Mesendoderm (in vitro differentiated cells): Measurements from ENCODE around the gene GAPT.

Source experiments
- DNase-seq: peaks from one replicate; pipeline ENCODE4 v3.0.0; 2013
- H2AK5ac ChIP-seq: 2 replicates; pipeline ENCODE4 v1.6.1; 2013; ENCODE audit warnings: low read length, inconsistent platforms
- H2BK120ac ChIP-seq: 2 replicates; pipeline ENCODE4 v1.6.1; 2013; ENCODE audit warnings: low read depth, mild to moderate bottlenecking, low read length, moderate library complexity, mixed read lengths
- H2BK15ac ChIP-seq: replicated peaks from 2 replicates; pipeline ENCODE4 v1.6.1; 2013; ENCODE audit warnings: low read depth, mild to moderate bottlenecking, moderate library complexity
- H2BK5ac ChIP-seq: 2 replicates; pipeline ENCODE4 v1.6.1; 2013; ENCODE audit warnings: low read length, inconsistent platforms
- H3K18ac ChIP-seq: 2 replicates; pipeline ENCODE4 v1.6.1; 2013; ENCODE audit warnings: mild to moderate bottlenecking, low read length, mixed read lengths
- H3K23ac ChIP-seq: one replicate; pipeline ENCODE4 v1.6.1; 2013; ENCODE audit warnings: low read length
- H3K27ac ChIP-seq: 2 replicates; pipeline ENCODE4 v1.5.1; 2013; ENCODE audit warnings: low read depth, mild to moderate bottlenecking, inconsistent platforms, low read length, moderate library complexity
- H3K27me3 ChIP-seq: 2 replicates; pipeline ENCODE4 v1.6.1; 2013; ENCODE audit warnings: low read length, control low read depth, mild to moderate bottlenecking, inconsistent platforms; ENCODE audit not compliant: insufficient read depth, poor library complexity
- H3K36me3 ChIP-seq: 2 replicates; pipeline ENCODE4 v1.6.1; 2013; ENCODE audit warnings: low read length, inconsistent platforms; ENCODE audit not compliant: control insufficient read depth, insufficient read depth
- H3K4ac ChIP-seq: one replicate; pipeline ENCODE4 v1.6.1; 2013; ENCODE audit warnings: low read depth, mild to moderate bottlenecking, low read length, moderate library complexity
- H3K4me1 ChIP-seq: 2 replicates; pipeline ENCODE4 v1.6.1; 2013; ENCODE audit warnings: low read depth, low read length, inconsistent platforms; ENCODE audit not compliant: control insufficient read depth
- H3K4me2 ChIP-seq: 2 replicates; pipeline ENCODE4 v1.6.1; 2013; ENCODE audit warnings: low read length
- H3K4me3 ChIP-seq: 2 replicates; pipeline ENCODE4 v1.5.1; 2013; ENCODE audit warnings: mild to moderate bottlenecking, low read length
- H3K56ac ChIP-seq: one replicate; pipeline ENCODE4 v1.6.1; 2013; ENCODE audit warnings: low read length
- H3K79me1 ChIP-seq: 2 replicates; pipeline ENCODE4 v1.6.1; 2013; ENCODE audit warnings: low read length, inconsistent platforms
- H3K79me2 ChIP-seq: 2 replicates; pipeline ENCODE4 v1.6.1; 2013; ENCODE audit warnings: mild to moderate bottlenecking, low read length; ENCODE audit not compliant: control insufficient read depth, insufficient read depth
- H3K9ac ChIP-seq: 2 replicates; pipeline ENCODE4 v1.6.1; 2013; ENCODE audit warnings: low read length, inconsistent platforms
- H4K5ac ChIP-seq: one replicate; pipeline ENCODE4 v1.6.1; 2013; ENCODE audit warnings: low read length
- H4K8ac ChIP-seq: one replicate; pipeline ENCODE4 v1.6.1; 2013; ENCODE audit warnings: low read depth, mild to moderate bottlenecking, control low read depth, low read length, moderate library complexity
- WGBS: extraction: QIAGEN DNeasy Blood & Tissue Kit; methylation state at CpG from one replicate; pipeline ENCODE4 v1.1.7; 2013; ENCODE audit warnings: low lambda C conversion rate, missing lambda C conversion rate; ENCODE audit not compliant: insufficient coverage; ENCODE audit errors: extremely low coverage; 5-methylcytosine and 5-hydroxymethylcytosine counted together

GAPT gene

GRCh38 chr5:58450811-58451629 is 40.2 kb upstream of the GAPT start:
- no peak overlapping the region for H3K27ac ChIP-seq
- H2AK5ac ChIP-seq: no peak overlapping the region
- no peak for DNase-seq
- H4K8ac ChIP-seq: no peak overlapping the region
- H3K4me1 ChIP-seq: no peaks in the 10 kb centered on the region
- no peaks in the 10 kb centered on the region for H3K27me3 ChIP-seq
- H3K4me2 ChIP-seq: no peak overlapping the region
- H2BK120ac ChIP-seq: no peak overlapping the region
- H3K18ac ChIP-seq: no peak overlapping the region
- H2BK15ac ChIP-seq: no peak overlapping the region
- H2BK5ac ChIP-seq: no peak overlapping the region
- no peak overlapping the region for H4K5ac ChIP-seq
- H3K4me3 ChIP-seq: no peak overlapping the region
- H3K9ac ChIP-seq: no peak overlapping the region
- H3K79me2 ChIP-seq: no peaks in the 10 kb centered on the region
- H3K4ac ChIP-seq: no peak overlapping the region
- peaks cover 5% of the 10 kb centered on the region for H3K36me3 ChIP-seq
- no peaks in the 10 kb centered on the region for H3K79me1 ChIP-seq
- no CpG with 5 or more reads among the region's 10 CpGs for WGBS
- H3K56ac ChIP-seq: no peak overlapping the region
- H3K23ac ChIP-seq: no peak overlapping the region

GRCh38 chr5:58451732-58452565 is 39.3 kb upstream of the GAPT start:
- H3K4ac ChIP-seq: no peak overlapping the region
- H3K27me3 ChIP-seq: no peaks in the 10 kb centered on the region
- H2BK120ac ChIP-seq: no peak overlapping the region
- H3K4me3 ChIP-seq: no peak overlapping the region
- H3K79me1 ChIP-seq: no peaks in the 10 kb centered on the region
- no peaks in the 10 kb centered on the region for H3K79me2 ChIP-seq
- no peak overlapping the region for H2BK15ac ChIP-seq
- no peak overlapping the region for H4K5ac ChIP-seq
- H3K27ac ChIP-seq: no peak overlapping the region
- no peak overlapping the region for H3K56ac ChIP-seq
- no peak for DNase-seq
- no peak overlapping the region for H3K23ac ChIP-seq
- H3K18ac ChIP-seq: no peak overlapping the region
- no peak overlapping the region for H4K8ac ChIP-seq
- WGBS: 100% methylated on average over 1 of the region's 8 CpGs
- no peak overlapping the region for H2AK5ac ChIP-seq
- no peak overlapping the region for H2BK5ac ChIP-seq
- no peak overlapping the region for H3K4me2 ChIP-seq
- H3K9ac ChIP-seq: no peak overlapping the region
- no peaks in the 10 kb centered on the region for H3K4me1 ChIP-seq
- peaks cover 5% of the 10 kb centered on the region for H3K36me3 ChIP-seq

DNA sequence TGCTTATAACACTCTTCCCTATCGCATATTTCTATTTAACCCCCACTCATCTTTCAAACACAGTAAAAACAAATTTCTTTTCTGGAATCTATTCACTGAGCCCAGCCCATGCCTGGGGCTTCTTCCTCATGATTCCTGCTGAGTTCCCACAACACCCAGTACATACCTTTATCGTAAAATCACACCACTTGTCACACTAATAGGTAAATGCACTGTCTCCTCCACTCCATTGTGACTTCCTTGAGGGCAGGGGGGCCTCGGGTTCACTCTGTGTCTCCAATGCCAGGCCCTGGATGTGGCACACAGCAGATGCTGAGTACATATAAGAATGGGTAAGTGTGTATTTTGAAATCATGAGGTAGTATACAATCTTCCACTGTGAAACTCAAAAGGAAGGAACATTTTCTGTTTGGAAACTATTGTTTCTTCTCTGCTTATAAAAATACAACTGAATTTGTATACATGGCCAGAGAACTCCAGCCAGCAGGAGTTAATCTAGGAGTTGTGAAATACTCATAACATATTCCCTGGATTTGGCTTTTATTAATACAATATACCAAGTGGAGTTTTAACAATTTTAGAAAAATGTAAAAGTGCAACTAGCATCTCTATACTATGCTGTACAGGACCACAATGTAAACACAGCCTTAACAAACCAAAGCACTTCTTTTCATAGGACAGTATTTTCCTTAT is 38.5 kb upstream of the GAPT start:
- Histone ChIP-seq H2BK15ac (no peak overlapping the region), H3K36me3 (peaks cover 5% of the 10 kb centered on the region), H3K18ac (no peak overlapping the region), H2BK5ac (no peak overlapping the region), H3K56ac (no peak overlapping the region), H3K23ac (no peak overlapping the region), H3K9ac (no peak overlapping the region), H3K4me3 (no peak overlapping the region), H3K27ac (no peak overlapping the region), H3K4ac (no peak overlapping the region), H2BK120ac (no peak overlapping the region), H3K27me3 (no peaks in the 10 kb centered on the region), H3K79me2 (no peaks in the 10 kb centered on the region), H3K4me2 (no peak overlapping the region), H3K79me1 (peaks cover 1% of the 10 kb centered on the region), H4K8ac (no peak overlapping the region), H4K5ac (no peak overlapping the region), H3K4me1 (no peaks in the 10 kb centered on the region), H2AK5ac (no peak overlapping the region)
- 100% methylated on average over 1 of the region's 3 CpGs for WGBS
- DNase-seq: no peak

DNA sequence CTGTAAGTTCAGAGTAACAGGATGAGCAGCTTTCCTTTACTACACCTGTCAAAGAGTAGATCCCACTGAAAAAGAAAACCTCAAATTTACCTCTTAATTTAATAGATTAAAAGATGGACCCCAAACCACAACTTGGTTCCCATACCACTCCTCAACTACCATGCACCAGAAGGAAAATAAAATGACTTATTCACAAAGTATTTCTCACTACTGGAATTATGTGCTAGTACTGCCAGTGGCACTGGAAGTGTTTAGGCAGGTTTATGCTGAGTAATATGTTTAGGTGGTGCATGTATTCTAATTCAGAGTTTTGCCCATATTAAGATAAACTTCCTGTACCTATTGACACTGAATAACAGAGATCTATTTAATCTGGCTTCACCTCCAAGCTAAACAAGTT is 37.9 kb upstream of the GAPT start:
- H3K18ac ChIP-seq: no peak overlapping the region
- no peak overlapping the region for H2BK120ac ChIP-seq
- no peak overlapping the region for H3K4me3 ChIP-seq
- no peak overlapping the region for H3K4me2 ChIP-seq
- H2BK5ac ChIP-seq: no peak overlapping the region
- peaks cover 5% of the 10 kb centered on the region for H3K36me3 ChIP-seq
- H2BK15ac ChIP-seq: no peak overlapping the region
- H3K4ac ChIP-seq: no peak overlapping the region
- H3K79me2 ChIP-seq: peaks cover 1% of the 10 kb centered on the region
- no peak overlapping the region for H3K56ac ChIP-seq
- peaks cover 1% of the 10 kb centered on the region for H3K79me1 ChIP-seq
- H3K27me3 ChIP-seq: no peaks in the 10 kb centered on the region
- no peak overlapping the region for H3K9ac ChIP-seq
- no peaks in the 10 kb centered on the region for H3K4me1 ChIP-seq
- H3K27ac ChIP-seq: no peak overlapping the region
- H4K8ac ChIP-seq: no peak overlapping the region
- no peak for DNase-seq
- no peak overlapping the region for H3K23ac ChIP-seq
- no peak overlapping the region for H2AK5ac ChIP-seq
- H4K5ac ChIP-seq: no peak overlapping the region

DNA sequence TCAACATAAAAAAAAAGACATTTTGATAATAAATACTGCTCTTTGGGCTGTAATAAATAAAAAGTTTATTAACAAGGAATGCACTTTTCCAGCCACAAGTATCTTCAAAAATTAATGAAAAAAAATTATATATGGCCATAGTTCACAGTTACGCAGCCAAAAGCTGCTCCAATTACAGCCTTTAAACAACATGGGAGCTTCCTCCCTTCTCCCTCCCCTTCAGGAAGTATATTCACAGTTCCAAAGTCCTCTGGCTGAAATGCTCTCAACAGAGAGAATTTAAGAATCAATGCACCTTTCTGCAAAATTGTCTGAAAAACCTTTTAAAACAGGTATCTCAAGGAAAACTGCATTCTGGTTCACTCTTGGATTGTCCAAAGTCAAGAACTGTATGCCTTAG is 37.2 kb upstream of the GAPT start:
- WGBS: no CpG with 5 or more reads among the region's 1 CpG
- peaks cover 7% of the 10 kb centered on the region for H3K79me2 ChIP-seq
- no peak for DNase-seq
- H3K9ac ChIP-seq: no peak overlapping the region
- no peak overlapping the region for H3K56ac ChIP-seq
- no peaks in the 10 kb centered on the region for H3K4me1 ChIP-seq
- peaks cover 1% of the 10 kb centered on the region for H3K79me1 ChIP-seq
- H4K5ac ChIP-seq: no peak overlapping the region
- H2BK15ac ChIP-seq: no peak overlapping the region
- H3K18ac ChIP-seq: no peak overlapping the region
- no peak overlapping the region for H2BK120ac ChIP-seq
- H4K8ac ChIP-seq: no peak overlapping the region
- no peak overlapping the region for H3K4ac ChIP-seq
- H3K4me2 ChIP-seq: no peak overlapping the region
- H2AK5ac ChIP-seq: no peak overlapping the region
- no peak overlapping the region for H3K23ac ChIP-seq
- no peaks in the 10 kb centered on the region for H3K27me3 ChIP-seq
- H3K4me3 ChIP-seq: no peak overlapping the region
- H2BK5ac ChIP-seq: no peak overlapping the region
- H3K36me3 ChIP-seq: peaks cover 5% of the 10 kb centered on the region
- H3K27ac ChIP-seq: no peak overlapping the region
